Endothelial cell of umbilical vein (primary cell): ENCODE data around the gene SH3PXD2A. TPM values are rescaled to one million over a fixed set of nuclear protein-coding genes. Genes with fewer than 3 reads are reported as not detected.

ENCODE experiments used
- BruUV-seq: library from RNA; stranded (reverse); fragments of 400-500 nt; replicated peaks from 2 replicates; lab custom pipeline; 2021; lab: Mats Ljungman, UMichigan
- CTCF ChIA-PET: fragments of 300-600, 350-600 bp; sonication (Branson Sonifier 250); formaldehyde crosslinking; loops from one replicate; lab custom pipeline; 2021; ENCODE audit warnings: antibody characterized with exemption, inconsistent platforms; lab: Charles Lee
- POLR2A ChIA-PET: fragments of 300-600, 350-600 bp; sonication (Branson Sonifier 250); formaldehyde crosslinking; loops from one replicate; lab custom pipeline; 2021; ENCODE audit warnings: antibody characterized with exemption, inconsistent platforms; lab: Charles Lee
- DNase-seq: peaks from one replicate; pipeline ENCODE4 v3.0.0-alpha.2; 2011; ENCODE audit warnings: low read depth, low spot score
- FAIRE-seq: peaks from 2 replicates; lab custom pipeline; 2011; peaks lifted over from hg19 to GRCh38; lab: Jason Lieb, UNC
- H2AFZ ChIP-seq: 2 replicates; pipeline ENCODE4 v1.6.0; 2012; ENCODE audit warnings: low read depth, low read length, control low read depth, inconsistent platforms
- H3K27ac ChIP-seq: 2 replicates; pipeline ENCODE4 v1.5.1; 2011; ENCODE audit warnings: low read depth, mild to moderate bottlenecking, control low read depth, low read length, moderate library complexity; ENCODE audit not compliant: insufficient read depth
- H3K27me3 ChIP-seq, 2 experiments: 2 replicates each; pipeline versions ENCODE4 v1.6.0 to v1.6.1; 2011; ENCODE audit warnings: low read length in 2 of 2, mixed read lengths in 1 of 2; ENCODE audit not compliant: control insufficient read depth in 2 of 2, insufficient read depth in 2 of 2
- H3K36me3 ChIP-seq, 2 experiments: 2 replicates in 1 of 2; 3 replicates in 1 of 2; pipeline ENCODE4 v1.5.1; 2011; ENCODE audit warnings: low read length in 2 of 2, mild to moderate bottlenecking in 1 of 2, moderate library complexity in 1 of 2; ENCODE audit not compliant: control insufficient read depth in 2 of 2, insufficient read depth in 2 of 2; ENCODE audit errors: extremely low read depth in 1 of 2
- H3K4me1 ChIP-seq: 3 replicates; pipeline ENCODE4 v1.5.1; 2011; ENCODE audit warnings: mild to moderate bottlenecking, low read length; ENCODE audit not compliant: control insufficient read depth, insufficient read depth; ENCODE audit errors: extremely low read depth
- H3K4me2 ChIP-seq: 2 replicates; pipeline ENCODE4 v1.6.1; 2011; ENCODE audit warnings: low read length, control low read depth, mixed read lengths; ENCODE audit not compliant: insufficient read depth
- H3K4me3 ChIP-seq, 3 experiments: fragments of 200-600 bp in 1 of 3; sonication (generic), shearing (Covaris generic) in 1 of 3; replicated peaks in 1 of 3; 2 replicates each; pipeline ENCODE4 v1.5.1; 2011 to 2016; ENCODE audit warnings: control low read depth in 3 of 3, low read length in 3 of 3, mild to moderate bottlenecking in 2 of 3, inconsistent platforms in 1 of 3, low read depth in 1 of 3, moderate library complexity in 1 of 3; ENCODE audit not compliant: insufficient read depth in 1 of 3
- H3K79me2 ChIP-seq: 2 replicates; pipeline ENCODE4 v1.6.0; 2012; ENCODE audit warnings: low read length, inconsistent platforms; ENCODE audit not compliant: control insufficient read depth, insufficient read depth
- H3K9ac ChIP-seq: replicated peaks from 2 replicates; pipeline ENCODE3; 2011; ENCODE audit warnings: low read length, control low read depth; ENCODE audit not compliant: insufficient read depth; ENCODE audit errors: extremely low read depth
- H3K9me1 ChIP-seq: replicated peaks from 3 replicates; pipeline ENCODE4 v1.6.0; 2011; ENCODE audit warnings: mild to moderate bottlenecking, low read length; ENCODE audit not compliant: control insufficient read depth, insufficient read depth; ENCODE audit errors: extremely low read depth
- H3K9me3 ChIP-seq: replicated peaks from 2 replicates; pipeline ENCODE4 v1.5.1; 2012; ENCODE audit warnings: low read length, inconsistent platforms; ENCODE audit not compliant: control insufficient read depth, insufficient read depth
- H4K20me1 ChIP-seq: replicated peaks from 2 replicates; pipeline ENCODE3; 2011; ENCODE audit warnings: mild to moderate bottlenecking, low read length; ENCODE audit not compliant: control insufficient read depth, insufficient read depth; ENCODE audit errors: extremely low read depth
- CTCF ChIP-seq, 2 donors: IDR thresholded peaks; 1 replicate in 1 of 2; 2 replicates in 1 of 2; pipeline ENCODE4 v1.5.1; 2011; ENCODE audit warnings: low read length in 2 of 2, mild to moderate bottlenecking in 2 of 2, moderate library complexity in 2 of 2, control low read depth in 1 of 2, inconsistent platforms in 1 of 2, low read depth in 1 of 2; ENCODE audit not compliant: insufficient read depth in 1 of 2; ENCODE audit errors: extremely low read depth in 1 of 2
- EZH2 ChIP-seq: IDR thresholded peaks from 2 replicates; pipeline ENCODE4 v1.6.1; 2012; ENCODE audit warnings: borderline replicate concordance, low read depth, mild to moderate bottlenecking, moderate library complexity, low read length, inconsistent platforms; ENCODE audit not compliant: severe bottlenecking
- FOS ChIP-seq: IDR thresholded peaks from 2 replicates; pipeline ENCODE4 v1.6.1; 2011; ENCODE audit warnings: mild to moderate bottlenecking, low read length, moderate library complexity, borderline replicate concordance; ENCODE audit not compliant: insufficient read depth
- GATA2 ChIP-seq: IDR thresholded peaks from 2 replicates; pipeline ENCODE4 v1.7.0; 2011; ENCODE audit warnings: low read depth, mild to moderate bottlenecking, moderate library complexity, mixed read lengths, low read length; ENCODE audit not compliant: insufficient read length, insufficient read depth
- JUN ChIP-seq: IDR thresholded peaks from 2 replicates; pipeline ENCODE4 v1.6.1; 2011; ENCODE audit warnings: borderline replicate concordance, low read depth; ENCODE audit not compliant: insufficient read length, insufficient read depth
- MAX ChIP-seq: IDR thresholded peaks from 2 replicates; pipeline ENCODE4 v1.6.1; 2011; ENCODE audit not compliant: insufficient read depth, insufficient read length
- MYC ChIP-seq: IDR thresholded peaks from one replicate; pipeline ENCODE4 v1.6.1; 2011; ENCODE audit warnings: mild to moderate bottlenecking, low read depth, low read length
- POLR2A ChIP-seq: IDR thresholded peaks from 2 replicates; pipeline ENCODE4 v1.6.1; 2012; ENCODE audit warnings: low read depth, mild to moderate bottlenecking, control low read depth, low read length
- POLR2AphosphoS5 ChIP-seq: IDR thresholded peaks from 2 replicates; pipeline ENCODE4 v1.6.1; 2012; ENCODE audit warnings: low read depth, mild to moderate bottlenecking, control low read depth, low read length, moderate library complexity; ENCODE audit not compliant: insufficient read depth
- dilution Hi-C: fragments of 300-500 bp; cut with MboI; formaldehyde crosslinking; loops from one replicate; pipeline ENCODE4 v1.15.0; 2019; ENCODE audit warnings: low sequenced_read_pairs; ENCODE audit not compliant: extremely low pct_ligation_motif_present
- intact Hi-C: fragments of 100-400 bp; cut with micrococcal nuclease; formaldehyde crosslinking; loops from one replicate; pipeline ENCODE4 v1.10.0; 2022
- polyA plus RNA-seq, 4 experiments: library from polyadenylated mRNA; depleted of rRNA in 3 of 4; stranded (reverse) in 3 of 4; unstranded in 1 of 4; fragments of >200 nt; gene quantifications; 2 replicates each; pipeline versions ENCODE4 v1.2.1 to v1.2.3, GENCODE V29; 2011 to 2012; ENCODE audit warnings: missing spikeins in 1 of 4
- total RNA-seq: library from RNA; stranded (reverse); gene quantifications from 2 replicates; pipeline ENCODE4 v1.2.3, GENCODE V29; 2021

The SH3PXD2A gene
- total and polyA plus RNA-seq, 2 donors (not counting 3 experiments of a cell fraction or from before 2014, with no cell fraction given), result 1.4 to 5.1 TPM

DNA sequence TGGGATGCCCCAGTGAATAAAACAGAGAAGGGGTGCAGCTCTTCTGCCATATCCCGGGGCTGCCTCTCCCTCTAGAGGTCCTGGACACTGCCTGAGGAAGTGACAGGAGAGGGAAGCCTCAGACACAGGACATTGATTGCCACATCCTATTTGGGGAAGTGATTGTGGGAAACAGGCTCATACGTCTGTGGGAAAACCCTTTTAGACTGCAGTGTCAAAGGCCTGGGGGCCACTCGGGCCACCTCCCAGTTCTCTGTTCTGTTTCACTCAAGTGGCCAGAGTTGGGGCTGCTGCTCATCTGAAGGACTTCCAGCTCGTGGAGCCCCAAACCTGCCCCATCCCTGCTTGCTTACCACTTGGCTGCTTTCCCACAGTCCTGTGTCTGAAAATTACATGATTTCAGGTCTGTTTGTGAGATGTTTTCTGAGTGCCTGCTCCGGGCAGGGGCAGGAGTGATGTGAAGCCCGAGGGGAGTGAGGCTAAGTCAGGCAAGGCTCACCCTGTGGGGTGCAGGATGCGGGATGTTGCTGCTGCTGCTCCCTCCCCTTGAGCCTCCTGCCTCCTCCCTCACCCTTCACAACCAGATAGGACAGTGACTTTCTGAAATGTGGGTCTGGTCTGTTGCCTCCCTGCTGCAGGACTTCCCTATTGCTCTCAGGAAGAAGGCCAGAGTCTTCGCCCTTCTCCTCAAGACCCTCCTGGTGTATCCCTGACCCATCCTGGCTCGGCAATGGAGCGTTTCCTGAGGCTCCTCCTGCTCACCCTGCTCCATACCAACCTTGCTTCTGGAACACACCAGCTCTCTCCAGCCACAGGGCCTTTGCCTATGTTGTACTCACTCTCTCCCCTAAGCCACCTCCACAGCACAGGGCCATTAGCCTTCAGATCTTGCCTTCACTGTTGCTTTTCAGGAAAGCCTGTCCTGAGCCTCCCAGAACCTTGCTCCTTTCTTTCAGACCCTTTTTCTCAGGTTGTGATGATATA is 303.5 kb downstream of the SH3PXD2A start:
- Histone ChIP-seq H3K79me2 (no peaks in the 10 kb centered on the region), H3K27ac (no peak overlapping the region), H3K4me1 (no peaks in the 10 kb centered on the region), H3K27me3 (peaks cover 19 to 25% of the 10 kb centered on the region in 2 experiments), H3K9me1 (no peaks in the 10 kb centered on the region), H2AFZ (no peak overlapping the region), H3K9ac (no peak overlapping the region), H3K4me3 (no peak overlapping the region), H3K9me3 (no peaks in the 10 kb centered on the region), H4K20me1 (no peaks in the 10 kb centered on the region), H3K4me2 (no peak overlapping the region), H3K36me3 (no peaks in the 10 kb centered on the region)
- CTCF ChIA-PET, result interaction anchor here (1.2 to 1.9 kb wide), 3 partner anchors 9 kb away, joined by 4 to 5 read pairs (median 5); no protein-coding TSS in a partner anchor
- FAIRE-seq, result no peak
- DNase-seq, result no peak
- intact Hi-C loops (no loop called here), dilution Hi-C loops (no loop called here)
- TF ChIP-seq POLR2A, result no peak
- TF ChIP-seq POLR2AphosphoS5, result no peak
- no peak for TF ChIP-seq CTCF (IDR thresholded peaks at IDR 0.05; ENCODE audit: extremely low read depth in 1 of 2, insufficient read depth in 1 of 2, low read depth in 1 of 2, low read length in 2 of 2)
- no peak for TF ChIP-seq FOS
- no peak for TF ChIP-seq MAX
- no peak for TF ChIP-seq MYC
- TF ChIP-seq JUN, result no peak
- no peak for TF ChIP-seq GATA2
- no peak for TF ChIP-seq EZH2
- no TSS peak for BruUV-seq
- POLR2A ChIA-PET, result no interaction called here
